GM23338 (cell line): Measurements from ENCODE around the gene GM2A. TPM values are rescaled to one million over a fixed set of nuclear protein-coding genes. Genes with fewer than 3 reads are reported as not detected.

Experiments used
- ATAC-seq: fragments of 200-7000 bp; cut with Tn5 transposase; 3 replicates; pipeline ENCODE4 v1.9.1; 2020
- DNase-seq: peaks from one replicate; pipeline ENCODE4 v3.0.0-alpha.2; 2015; ENCODE audit warnings: low spot score
- H2AFZ ChIP-seq: fragments of 200-600 bp; sonication (generic); 2 replicates; pipeline ENCODE4 v1.8.0; 2016; ENCODE audit warnings: antibody characterized with exemption, mild to moderate bottlenecking, moderate library complexity
- H3F3A ChIP-seq: fragments of 200-600 bp; sonication (generic); replicated peaks from 2 replicates; pipeline ENCODE4 v1.8.0; 2017; ENCODE audit warnings: antibody characterized with exemption, mixed run types, low read depth
- H3K27ac ChIP-seq: fragments of 200-600 bp; sonication (generic); 2 replicates; pipeline ENCODE4 v1.6.1; 2016; ENCODE audit warnings: low read depth
- H3K27me3 ChIP-seq: fragments of 200-600 bp; sonication (generic); 2 replicates; pipeline ENCODE4 v1.8.0; 2016; ENCODE audit warnings: mild to moderate bottlenecking, mixed run types, moderate library complexity; ENCODE audit not compliant: insufficient read depth
- H3K36me3 ChIP-seq: fragments of 200-600 bp; sonication (generic); 2 replicates; pipeline ENCODE4 v1.8.0; 2016; ENCODE audit warnings: mild to moderate bottlenecking; ENCODE audit not compliant: insufficient read depth
- H3K4me1 ChIP-seq: fragments of 200-600 bp; sonication (generic); 2 replicates; pipeline ENCODE4 v1.8.0; 2016; ENCODE audit warnings: mild to moderate bottlenecking, moderate library complexity; ENCODE audit not compliant: insufficient read depth
- H3K4me2 ChIP-seq: fragments of 200-600 bp; sonication (generic); 2 replicates; pipeline ENCODE4 v1.7.1; 2017; ENCODE audit warnings: mixed run types
- H3K4me3 ChIP-seq: fragments of 200-600 bp; sonication (generic); 2 replicates; pipeline ENCODE4 v1.6.1; 2016; ENCODE audit warnings: mixed run types
- H3K79me2 ChIP-seq: fragments of 200-600 bp; sonication (generic); replicated peaks from 2 replicates; pipeline ENCODE4 v1.8.0; 2017; ENCODE audit warnings: mild to moderate bottlenecking; ENCODE audit not compliant: insufficient read depth
- H3K9me2 ChIP-seq: fragments of 200-600 bp; sonication (generic); 2 replicates; pipeline ENCODE4 v1.8.0; 2017; ENCODE audit not compliant: insufficient read depth
- H4K20me1 ChIP-seq: fragments of 200-600 bp; sonication (generic); replicated peaks from 2 replicates; pipeline ENCODE4 v1.8.0; 2017; ENCODE audit warnings: mild to moderate bottlenecking; ENCODE audit not compliant: insufficient read depth
- H3K27ac Mint-ChIP-seq: 2 replicates; pipeline ENCODE4 v1.8.0; 2020; ENCODE audit warnings: inconsistent platforms, mild to moderate bottlenecking, moderate library complexity, mixed read lengths
- H3K27me3 Mint-ChIP-seq: 3 replicates; pipeline ENCODE4 v1.8.0; 2022; ENCODE audit warnings: low read depth, mild to moderate bottlenecking, moderate library complexity, mixed read lengths, inconsistent platforms; ENCODE audit not compliant: insufficient read depth, poor library complexity
- H3K36me3 Mint-ChIP-seq: 3 replicates; pipeline ENCODE4 v1.8.0; 2021; ENCODE audit warnings: low read depth, mild to moderate bottlenecking, inconsistent platforms, moderate library complexity, mixed read lengths
- H3K4me1 Mint-ChIP-seq: 3 replicates; pipeline ENCODE4 v1.8.0; 2020; ENCODE audit warnings: mild to moderate bottlenecking, inconsistent platforms, mixed read lengths
- H3K4me3 Mint-ChIP-seq: 3 replicates; pipeline ENCODE4 v1.8.0; 2021; ENCODE audit warnings: moderate library complexity, mild to moderate bottlenecking, inconsistent platforms, mixed read lengths
- H3K9me3 Mint-ChIP-seq: 3 replicates; pipeline ENCODE4 v1.8.0; 2020; ENCODE audit warnings: moderate library complexity, mild to moderate bottlenecking, inconsistent platforms, mixed read lengths
- CREB1 ChIP-seq: fragments of 250-450 bp; sonication (Bioruptor Pico); IDR thresholded peaks from 2 replicates; pipeline ENCODE4 v1.5.0; 2020; ENCODE audit warnings: low read depth, mild to moderate bottlenecking, moderate library complexity
- CTCF ChIP-seq, 2 experiments: fragments of 200-600 bp in 1 of 2; sonication (generic) in 1 of 2; conservative IDR thresholded peaks; 2 replicates each; pipeline versions ENCODE4 v1.5.1 to v1.6.1; 2016 to 2017; ENCODE audit warnings: antibody characterized with exemption in 2 of 2, low read depth in 2 of 2, mild to moderate bottlenecking in 2 of 2, moderate library complexity in 1 of 2
- ETS1 ChIP-seq: IDR thresholded peaks from 2 replicates; pipeline ENCODE4 v1.6.1; 2016; ENCODE audit warnings: antibody characterized with exemption
- EZH2 ChIP-seq: fragments of 200-600 bp; sonication (generic); IDR thresholded peaks from one replicate; pipeline ENCODE4 v1.8.0; 2017; ENCODE audit warnings: antibody characterized with exemption, mild to moderate bottlenecking, low read depth; ENCODE audit not compliant: unreplicated experiment
- EZH2phosphoT487 ChIP-seq: fragments of 200-600 bp; sonication (generic); IDR thresholded peaks from one replicate; pipeline ENCODE4 v1.8.1; 2018; ENCODE audit warnings: antibody characterized with exemption; ENCODE audit not compliant: unreplicated experiment
- JUNB ChIP-seq: IDR thresholded peaks from one replicate; pipeline ENCODE4 v1.6.1; 2016; ENCODE audit warnings: antibody characterized with exemption; ENCODE audit not compliant: unreplicated experiment
- NANOG ChIP-seq: IDR thresholded peaks from 2 replicates; pipeline ENCODE4 v1.6.1; 2016; ENCODE audit warnings: antibody characterized with exemption, borderline replicate concordance
- POLR2AphosphoS5 ChIP-seq: IDR thresholded peaks from 2 replicates; pipeline ENCODE4 v1.6.1; 2016; ENCODE audit warnings: antibody characterized with exemption, low read depth
- REST ChIP-seq: IDR thresholded peaks from one replicate; pipeline ENCODE4 v1.6.1; 2018; ENCODE audit warnings: antibody characterized with exemption; ENCODE audit not compliant: unreplicated experiment
- STAT1 ChIP-seq: IDR thresholded peaks from one replicate; pipeline ENCODE4 v1.6.1; 2016; ENCODE audit warnings: antibody characterized with exemption; ENCODE audit not compliant: unreplicated experiment
- ZNF114 ChIP-seq: fragments of 250-450 bp; sonication (Bioruptor Pico); IDR thresholded peaks from 2 replicates; pipeline ENCODE4 v1.5.0; 2020; ENCODE audit warnings: mild to moderate bottlenecking, moderate library complexity
- ZNF331 ChIP-seq: fragments of 250-450 bp; sonication (Bioruptor Pico); IDR thresholded peaks from 2 replicates; pipeline ENCODE4 v1.5.0; 2020; ENCODE audit warnings: low read depth, mild to moderate bottlenecking, moderate library complexity
- ZNF462 ChIP-seq: fragments of 250-450 bp; sonication (Bioruptor Pico); IDR thresholded peaks from 2 replicates; pipeline ENCODE4 v1.5.0; 2020; ENCODE audit warnings: mild to moderate bottlenecking, moderate library complexity
- polyA plus RNA-seq: library from polyadenylated mRNA; unstranded; fragments of >200 nt; fragmentation: Nextera tagmentation; extraction: Ambion mirVana; gene quantifications from 2 replicates; pipeline ENCODE4 v1.2.1, GENCODE V29; 2016
- total RNA-seq: library from RNA; depleted of rRNA; stranded (reverse); fragments of >200 nt; shearing (Covaris generic); gene quantifications from 2 replicates; pipeline ENCODE4 v1.2.3, GENCODE V29; 2014

The GM2A gene
- total and polyA plus RNA-seq, 2 experiments from 2014 or later, result 9.8 to 27.8 TPM

- Histone ChIP-seq H3K79me2 (no peaks in the 10 kb centered on the region), H3K36me3 (no peaks in the 10 kb centered on the region), H3F3A (no peaks in the 10 kb centered on the region), H3K4me1 (no peaks in the 10 kb centered on the region), H3K9me2 (no peaks in the 10 kb centered on the region), H3K4me3 (no peak overlapping the region), H3K27ac (no peak overlapping the region), H2AFZ (no peak overlapping the region), H3K27me3 (no peaks in the 10 kb centered on the region), H4K20me1 (no peaks in the 10 kb centered on the region), H3K4me2 (no peak overlapping the region)
- no peak for ATAC-seq
- TF ChIP-seq ZNF331 (no peak), CREB1 (CRISPR knock-in tag) (no peak), EZH2 (no peak), POLR2AphosphoS5 (no peak), ZNF114 (CRISPR knock-in tag) (no peak), NANOG (no peak), ETS1 (no peak), STAT1 (no peak), CTCF (conservative IDR thresholded peaks at IDR 0.05; ENCODE audit: low read depth in 2 of 2) (no peak), REST (no peak), ZNF462 (CRISPR knock-in tag) (no peak), JUNB (no peak), EZH2phosphoT487 (no peak)
- no peaks in the 10 kb centered on the region for H3K9me3 Mint-ChIP-seq
- H3K4me1 Mint-ChIP-seq, result no peaks in the 10 kb centered on the region
- no peaks in the 10 kb centered on the region for H3K36me3 Mint-ChIP-seq
- no peak overlapping the region for H3K4me3 Mint-ChIP-seq
- no peak for DNase-seq
- H3K27me3 Mint-ChIP-seq, result no peaks in the 10 kb centered on the region
- no peak overlapping the region for H3K27ac Mint-ChIP-seq
Measured at GRCh38 chr5:151205411-151205810, 47.6 kb upstream of the GM2A start.
